Stimulated activated CD4-positive, alpha-beta T cell treated with anti-CD3 and anti-CD28 coated beads, Interleukin-12 subunit alpha, Interleukin-12 subunit beta, amount 100 ng/mL, for 4 hours (primary cell): ENCODE data around the gene KATNB1.
"Not testable (repeated sequence)": the region's sequence is repeated elsewhere in the genome, so short reads cannot be mapped to it uniquely, and the experiment has no call there.

Source experiments
- DNase-seq: peaks from one replicate; pipeline ENCODE4 v3.0.0-alpha.2; 2020

KATNB1 gene

GRCh38 chr16:57746316-57746715, 10.7 kb downstream of the KATNB1 start:
- not testable (repeated sequence) for DNase-seq

GRCh38 chr16:57747091-57747490, 11.5 kb downstream of the KATNB1 start:
- DNase-seq, result no peak

GRCh38 chr16:57747496-57747895, 11.9 kb downstream of the KATNB1 start:
- no peak for DNase-seq

GRCh38 chr16:57747996-57748395, 12.4 kb downstream of the KATNB1 start:
- no peak for DNase-seq

- DNase-seq, result no peak
These were observed 13.0 kb downstream of the KATNB1 start for GRCh38 chr16:57748596-57748995.

GRCh38 chr16:57749101-57749692, 13.6 kb downstream of the KATNB1 start:
- no peak for DNase-seq

- no peak for DNase-seq
These were observed 14.4 kb downstream of the KATNB1 start for GRCh38 chr16:57749856-57750452.

- no peak for DNase-seq
These were observed 15.4 kb downstream of the KATNB1 start for GRCh38 chr16:57750796-57751538.

- DNase-seq, result no peak
These were observed 16.1 kb downstream of the KATNB1 start for GRCh38 chr16:57751539-57752202.

DNA sequence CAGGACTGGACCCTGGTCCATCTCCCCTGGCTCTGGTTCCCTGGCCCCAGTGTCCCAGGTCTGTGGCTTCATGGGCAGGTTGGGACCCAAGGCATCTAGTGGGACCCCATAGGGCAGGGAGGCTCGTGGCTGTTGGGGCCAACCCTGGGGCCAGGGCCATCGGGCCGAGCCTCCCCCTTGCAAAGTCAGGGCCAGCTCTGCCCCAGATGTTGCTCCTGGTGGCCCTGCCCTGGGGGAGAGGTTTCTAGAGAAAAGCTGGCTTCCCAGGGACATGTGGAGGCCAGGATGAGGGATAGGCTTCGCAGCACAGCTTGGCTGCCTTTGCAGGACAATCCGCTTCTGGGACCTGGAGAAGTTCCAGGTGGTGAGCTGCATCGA, 16.6 kb downstream of the KATNB1 start:
- DNase-seq, result no peak

DNA sequence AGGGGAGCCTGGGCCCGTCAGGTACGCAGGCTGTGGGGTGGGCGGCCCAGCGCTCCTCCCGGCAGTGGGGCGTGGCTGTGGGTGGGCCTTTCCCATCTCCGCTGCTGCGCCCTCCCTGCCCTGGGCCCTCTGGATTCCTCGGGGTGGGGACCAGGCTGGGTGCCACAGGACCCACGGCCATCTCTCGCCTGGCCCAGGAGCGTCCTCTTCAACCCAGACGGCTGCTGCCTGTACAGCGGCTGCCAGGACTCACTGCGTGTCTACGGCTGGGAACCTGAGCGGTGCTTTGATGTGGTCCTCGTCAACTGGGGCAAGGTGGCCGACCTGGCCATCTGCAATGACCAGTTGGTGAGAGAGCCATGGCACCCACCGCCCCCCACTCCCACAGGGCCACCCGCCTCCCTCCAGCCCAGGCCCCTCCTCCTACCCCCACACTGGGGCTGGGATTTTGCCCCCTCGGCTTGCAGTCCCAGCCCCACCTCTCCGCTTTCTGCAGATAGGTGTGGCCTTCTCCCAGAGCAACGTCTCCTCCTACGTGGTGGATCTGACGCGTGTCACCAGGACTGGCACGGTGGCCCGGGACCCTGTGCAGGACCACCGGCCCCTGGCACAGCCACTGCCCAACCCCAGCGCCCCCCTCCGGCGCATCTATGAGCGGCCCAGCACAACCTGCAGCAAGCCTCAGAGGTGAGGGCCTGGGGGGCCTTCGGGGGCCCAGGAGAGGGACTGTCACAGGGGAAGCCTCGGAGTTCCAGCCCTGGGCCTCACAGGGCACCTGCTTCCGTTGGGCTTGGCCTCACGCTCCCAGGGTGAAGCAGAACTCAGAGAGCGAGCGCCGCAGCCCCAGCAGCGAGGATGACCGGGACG, 17.2 kb downstream of the KATNB1 start:
- no peak for DNase-seq

- no peak for DNase-seq
These were observed 18.1 kb downstream of the KATNB1 start for GRCh38 chr16:57753448-57754353.

- DNase-seq, result no peak
These were observed 18.9 kb downstream of the KATNB1 start for GRCh38 chr16:57754354-57755060.

DNA sequence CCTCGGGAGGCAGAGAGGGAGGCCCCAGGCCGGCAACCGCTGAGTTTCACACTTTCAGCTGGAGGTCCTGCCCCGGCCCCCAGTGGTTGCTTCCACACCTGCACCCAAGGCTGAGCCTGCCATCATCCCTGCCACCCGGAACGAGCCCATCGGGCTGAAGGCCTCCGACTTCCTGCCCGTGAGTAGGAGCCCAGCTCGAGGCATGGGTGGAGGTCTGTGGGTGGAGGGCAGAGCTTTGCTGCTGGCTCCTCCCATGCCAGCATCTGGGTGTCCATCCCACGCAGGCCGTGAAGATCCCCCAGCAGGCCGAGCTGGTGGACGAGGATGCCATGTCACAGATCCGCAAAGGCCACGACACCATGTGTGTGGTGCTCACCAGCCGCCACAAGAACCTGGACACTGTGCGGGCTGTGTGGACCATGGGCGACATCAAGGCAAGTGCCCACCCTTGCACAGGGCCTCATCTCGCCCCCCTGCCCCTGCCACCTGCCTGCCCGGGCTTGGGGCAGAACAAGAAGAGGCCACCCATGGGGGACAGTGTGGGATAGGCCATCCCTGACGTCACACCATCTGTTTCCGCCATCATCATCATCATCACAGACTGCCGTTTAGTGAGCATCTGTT, 19.6 kb downstream of the KATNB1 start:
- DNase-seq, result no peak

GRCh38 chr16:57755726-57756423, 20.3 kb downstream of the KATNB1 start:
- DNase-seq, result no peak

GRCh38 chr16:57756424-57757325, 21.1 kb downstream of the KATNB1 start:
- DNase-seq, result no peak

- peak; percentile 89 for DNase-seq
These were observed 21.8 kb downstream of the KATNB1 start for GRCh38 chr16:57757326-57757786.

- DNase-seq, result no peak
These were observed 22.3 kb downstream of the KATNB1 start for GRCh38 chr16:57757883-57758282.
